ENCODE results near the gene CORT. TPM values are rescaled to one million over a fixed set of nuclear protein-coding genes. Genes with fewer than 3 reads are reported as not detected.

Gene CORT
- polyA plus RNA-seq, 1 donor from 2014 or later: 0.81 TPM

GRCh38 chr1:10432910-10433700 is 16.7 kb upstream of the CORT start:
- Histone ChIP-seq H2AFZ (ENCODE audit: low read depth, low read length) (no peak overlapping the region), H4K20me1 (ENCODE audit: insufficient read depth) (no peaks in the 10 kb centered on the region), H3K9me3 (ENCODE audit: low read length) (no peaks in the 10 kb centered on the region), H3K9me2 (ENCODE audit: insufficient read depth, low read length) (no peaks in the 10 kb centered on the region), H3K27me3 (ENCODE audit: insufficient read depth, low read depth, low read length) (no peaks in the 10 kb centered on the region), H3F3A (ENCODE audit: insufficient read depth, low read length, poor library complexity, severe bottlenecking) (no peaks in the 10 kb centered on the region), H3K4me3 (ENCODE audit: low read length) (peak overlapping the region; percentile 7), H3K79me2 (replicated peaks; ENCODE audit: insufficient read depth, low read length) (peaks cover 5% of the 10 kb centered on the region), H3K36me3 (ENCODE audit: insufficient read depth, low read length) (no peaks in the 10 kb centered on the region), H3K27ac (ENCODE audit: low read length) (no peak overlapping the region), H3K4me2 (ENCODE audit: low read length) (no peak overlapping the region), H3K9ac (ENCODE audit: low read length) (no peak overlapping the region)
- no peak for TF ChIP-seq REST (IDR thresholded peaks at IDR 0.05; ENCODE audit: borderline replicate concordance)
- no peak for TF ChIP-seq EP300 (conservative IDR thresholded peaks at IDR 0.05; ENCODE audit: poor library complexity, severe bottlenecking)
- no peak for TF ChIP-seq POLR2AphosphoS5 (IDR thresholded peaks at IDR 0.05)
- TF ChIP-seq CTCF (IDR thresholded peaks at IDR 0.05; ENCODE audit: poor library complexity, severe bottlenecking): no peak
- no peak for TF ChIP-seq EZH2 (IDR thresholded peaks at IDR 0.05; ENCODE audit: borderline replicate concordance, insufficient read depth, low read length, poor library complexity, severe bottlenecking)
- no peak for TF ChIP-seq TAF1 (IDR thresholded peaks at IDR 0.05; ENCODE audit: low read depth)
- TF ChIP-seq SMC3 (conservative IDR thresholded peaks at IDR 0.05; ENCODE audit: poor library complexity): no peak
- no peak for TF ChIP-seq RAD21 (conservative IDR thresholded peaks at IDR 0.05)
- TF ChIP-seq MXI1 (conservative IDR thresholded peaks at IDR 0.05; ENCODE audit: poor library complexity, severe bottlenecking): no peak

GRCh38 chr1:10433790-10434189 is 16.0 kb upstream of the CORT start:
- no peak overlapping the region for H3K4me2 ChIP-seq (ENCODE audit: low read length)
- no peak overlapping the region for H3K4me3 ChIP-seq (ENCODE audit: low read length)
- H2AFZ ChIP-seq (ENCODE audit: low read depth, low read length): no peak overlapping the region
- no peaks in the 10 kb centered on the region for H3K9me3 ChIP-seq (ENCODE audit: low read length)
- no peaks in the 10 kb centered on the region for H3K9me2 ChIP-seq (ENCODE audit: insufficient read depth, low read length)
- no peak overlapping the region for H3K9ac ChIP-seq (ENCODE audit: low read length)
- no peaks in the 10 kb centered on the region for H3K27me3 ChIP-seq (ENCODE audit: insufficient read depth, low read depth, low read length)
- no peaks in the 10 kb centered on the region for H3K36me3 ChIP-seq (ENCODE audit: insufficient read depth, low read length)
- H3F3A ChIP-seq (ENCODE audit: insufficient read depth, low read length, poor library complexity, severe bottlenecking): no peaks in the 10 kb centered on the region
- H4K20me1 ChIP-seq (ENCODE audit: insufficient read depth): no peaks in the 10 kb centered on the region
- TF ChIP-seq MXI1 (conservative IDR thresholded peaks at IDR 0.05; ENCODE audit: poor library complexity, severe bottlenecking): no peak
- no peak for TF ChIP-seq CTCF (IDR thresholded peaks at IDR 0.05; ENCODE audit: poor library complexity, severe bottlenecking)
- no peak for TF ChIP-seq TAF1 (IDR thresholded peaks at IDR 0.05; ENCODE audit: low read depth)
- TF ChIP-seq REST (IDR thresholded peaks at IDR 0.05; ENCODE audit: borderline replicate concordance): no peak
- TF ChIP-seq RAD21 (conservative IDR thresholded peaks at IDR 0.05): no peak
- TF ChIP-seq SMC3 (conservative IDR thresholded peaks at IDR 0.05; ENCODE audit: poor library complexity): no peak
- no peak for TF ChIP-seq POLR2AphosphoS5 (IDR thresholded peaks at IDR 0.05)
- no peak for TF ChIP-seq EP300 (conservative IDR thresholded peaks at IDR 0.05; ENCODE audit: poor library complexity, severe bottlenecking)
- no peak for TF ChIP-seq EZH2 (IDR thresholded peaks at IDR 0.05; ENCODE audit: borderline replicate concordance, insufficient read depth, low read length, poor library complexity, severe bottlenecking)
- peaks cover 5% of the 10 kb centered on the region for H3K79me2 ChIP-seq (replicated peaks; ENCODE audit: insufficient read depth, low read length)
- H3K27ac ChIP-seq (ENCODE audit: low read length): no peak overlapping the region

Measured in neural cell (in vitro differentiated cells).